ACHN (cell line): Measurements from ENCODE around the gene TRPC3.

Experiments
- DNase-seq: peaks from one replicate; pipeline ENCODE4 v3.0.0-alpha.2; 2015
- in situ Hi-C: cut with HindIII; loops from 2 replicates; pipeline ENCODE4 v1.10.0; 2017; ENCODE audit warnings: low sequenced_read_pairs, low pct_ligation_motif_present, low pct_unique_long_range_greater_than_20kb

The TRPC3 gene

DNA sequence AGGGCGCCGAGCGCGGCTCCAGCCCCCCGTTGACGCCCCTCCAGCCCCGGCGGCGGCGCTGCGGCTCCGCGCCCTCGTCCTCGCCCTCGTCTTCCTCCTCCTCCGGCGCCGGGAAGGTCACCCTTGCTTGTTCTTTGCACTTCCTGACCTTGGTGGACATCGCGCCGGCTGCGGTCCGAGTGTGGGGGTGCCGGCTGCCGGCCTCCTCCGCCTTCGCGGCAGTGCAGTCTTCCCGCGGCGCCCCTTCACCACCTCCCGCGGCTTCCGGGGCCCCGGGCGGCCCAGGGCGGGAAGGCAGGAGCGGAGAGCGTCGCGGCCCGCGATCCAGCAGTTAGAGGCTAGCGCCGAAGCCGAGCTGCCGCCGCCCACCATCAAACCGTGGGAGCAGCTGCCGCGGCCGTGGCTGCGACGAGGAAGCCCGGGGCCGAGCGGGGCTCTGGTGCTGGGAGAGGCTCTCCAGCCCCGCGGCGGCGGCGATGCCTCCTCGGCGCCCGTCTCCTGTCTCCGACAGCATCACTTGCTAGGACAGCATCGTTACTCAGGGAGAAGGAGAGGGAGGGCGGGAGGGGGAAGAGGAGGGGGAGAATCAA lies at the start of gene TRPC3:
TRPC3 (minus strand) TSS at position 540 of the 590 bp plus-strand sequence; CDS start at position 160, 380 bp downstream.
- in situ Hi-C loops = no loop called here
- DNase-seq = peak; percentile 14

GRCh38 chr4:122000849-122001248 lies 49.0 kb upstream of the TRPC3 start:
- in situ Hi-C loops = no loop called here
- no peak for DNase-seq

DNA sequence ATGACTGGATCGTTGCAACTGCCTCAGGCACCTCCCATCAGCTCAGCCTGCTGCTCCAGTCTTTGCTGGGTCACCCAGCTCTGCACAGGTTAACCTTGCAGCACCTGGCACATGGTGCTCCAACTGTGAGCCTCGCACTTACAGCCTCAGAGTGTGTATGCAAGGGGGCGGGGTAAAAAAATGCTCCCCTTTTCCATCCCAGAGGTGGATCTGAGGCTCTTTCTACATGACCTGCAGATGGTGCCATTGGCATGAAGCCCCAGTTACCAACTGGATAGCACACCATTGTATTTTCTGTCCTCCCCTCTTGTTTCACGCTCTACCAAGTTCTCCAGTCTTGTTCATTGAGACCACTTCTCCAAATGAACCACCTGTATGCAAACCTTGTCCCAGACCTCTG lies 46.2 kb upstream of the TRPC3 start:
- DNase-seq = peak; percentile 19
- in situ Hi-C loops = no loop called here

- in situ Hi-C loops = no loop called here
- no peak for DNase-seq
These were observed 44.1 kb upstream of the TRPC3 start for GRCh38 chr4:121995790-121996537.

DNA sequence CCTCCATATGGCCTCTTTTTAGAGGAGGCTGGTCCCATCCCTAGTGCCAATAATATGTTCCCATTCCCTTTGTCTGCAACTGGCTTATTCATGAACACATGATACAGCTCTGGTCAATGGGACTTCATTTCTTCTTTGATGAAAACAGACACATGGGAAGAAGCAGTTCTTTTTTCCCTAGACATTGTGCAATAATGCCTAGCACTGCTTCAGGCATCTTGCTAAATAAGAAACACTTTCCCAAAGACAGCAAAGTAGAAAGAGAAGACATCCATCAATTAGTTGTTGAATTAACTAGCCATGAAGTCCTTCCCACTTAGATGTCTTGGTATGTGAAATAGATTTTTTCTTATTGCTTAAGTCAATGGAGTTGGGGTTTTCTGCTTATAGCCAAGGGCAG lies 40.1 kb upstream of the TRPC3 start:
- in situ Hi-C loops = no loop called here
- DNase-seq = no peak

DNA sequence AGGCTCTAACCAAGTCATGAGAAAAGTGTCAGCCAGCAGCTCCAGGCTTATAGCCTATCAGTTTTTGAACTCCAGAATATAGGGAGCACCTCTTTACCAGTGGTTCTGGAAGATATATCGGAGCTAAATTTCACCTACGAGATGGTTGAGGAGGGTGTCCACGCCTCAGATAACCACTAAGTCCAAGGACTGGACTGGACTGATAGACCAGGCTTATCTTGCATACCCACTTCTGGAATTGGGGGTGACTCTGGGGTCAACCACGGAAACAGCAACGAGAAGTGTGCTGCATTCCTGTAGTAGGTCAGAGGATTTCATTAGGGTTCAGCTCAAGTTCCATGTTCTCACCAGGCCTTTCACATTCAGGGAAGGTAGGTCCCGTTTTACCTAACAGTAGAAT lies 38.6 kb upstream of the TRPC3 start:
- no peak for DNase-seq
- in situ Hi-C loops = no loop called here

DNA sequence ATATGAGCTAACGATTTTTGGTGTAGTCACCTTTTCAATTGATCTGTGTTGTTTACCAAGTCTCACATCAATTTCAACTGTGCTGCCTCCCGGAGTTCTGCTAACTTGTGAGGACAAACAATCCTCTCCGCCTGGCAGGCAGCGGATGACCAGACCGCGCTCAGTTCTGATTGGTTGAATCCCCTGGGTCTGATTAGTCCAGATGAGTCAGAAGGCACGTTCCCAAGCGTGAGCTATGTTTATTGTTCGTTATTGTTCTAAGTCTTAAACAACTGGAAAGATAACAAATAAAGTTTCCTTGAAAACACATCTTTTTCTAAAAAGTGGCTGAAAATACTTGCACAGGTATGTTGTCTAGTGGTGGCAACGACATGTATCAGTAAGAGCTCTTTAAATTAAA lies 37.9 kb upstream of the TRPC3 start:
- no peak for DNase-seq
- in situ Hi-C loops = no loop called here

- DNase-seq = no peak
- in situ Hi-C loops = no loop called here
These were observed 37.1 kb upstream of the TRPC3 start for GRCh38 chr4:121988950-121989349.

DNA sequence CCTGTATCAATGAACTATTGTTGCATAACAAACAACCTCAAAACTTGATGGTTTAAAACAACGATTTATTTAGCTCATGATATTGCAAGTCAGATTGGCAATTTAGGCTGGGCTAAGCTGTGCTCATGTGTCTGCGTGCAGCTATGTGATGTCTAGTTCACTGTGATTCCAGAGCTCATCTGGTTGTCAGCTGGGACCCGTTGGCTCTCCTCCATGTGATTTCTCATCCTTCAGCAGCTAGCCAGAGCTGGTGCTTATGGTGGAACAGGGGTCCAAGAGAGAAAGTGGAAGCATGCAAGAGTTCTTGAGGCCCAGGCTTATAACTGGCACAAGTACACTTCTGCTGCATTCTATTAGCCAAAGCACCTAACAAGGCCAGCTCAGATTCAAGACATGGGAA lies 28.8 kb upstream of the TRPC3 start:
- no peak for DNase-seq
- in situ Hi-C loops = no loop called here

DNA sequence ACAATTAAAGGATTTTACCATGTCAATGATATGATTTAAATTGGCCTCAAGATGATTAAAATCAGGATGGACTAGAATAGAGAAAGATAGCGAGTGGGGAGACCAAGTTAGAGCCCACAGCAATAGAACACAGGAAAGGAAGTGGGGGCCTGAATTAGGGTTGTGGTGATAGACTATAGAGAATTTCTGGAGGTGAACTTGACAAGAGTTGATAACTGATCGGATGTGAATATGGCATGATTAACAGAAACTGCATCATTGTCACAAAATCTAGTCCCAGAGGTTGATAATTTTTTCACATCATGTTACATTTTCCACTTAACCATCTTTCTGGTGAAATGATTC lies 26.3 kb upstream of the TRPC3 start:
- no peak for DNase-seq
- in situ Hi-C loops = no loop called here

DNA sequence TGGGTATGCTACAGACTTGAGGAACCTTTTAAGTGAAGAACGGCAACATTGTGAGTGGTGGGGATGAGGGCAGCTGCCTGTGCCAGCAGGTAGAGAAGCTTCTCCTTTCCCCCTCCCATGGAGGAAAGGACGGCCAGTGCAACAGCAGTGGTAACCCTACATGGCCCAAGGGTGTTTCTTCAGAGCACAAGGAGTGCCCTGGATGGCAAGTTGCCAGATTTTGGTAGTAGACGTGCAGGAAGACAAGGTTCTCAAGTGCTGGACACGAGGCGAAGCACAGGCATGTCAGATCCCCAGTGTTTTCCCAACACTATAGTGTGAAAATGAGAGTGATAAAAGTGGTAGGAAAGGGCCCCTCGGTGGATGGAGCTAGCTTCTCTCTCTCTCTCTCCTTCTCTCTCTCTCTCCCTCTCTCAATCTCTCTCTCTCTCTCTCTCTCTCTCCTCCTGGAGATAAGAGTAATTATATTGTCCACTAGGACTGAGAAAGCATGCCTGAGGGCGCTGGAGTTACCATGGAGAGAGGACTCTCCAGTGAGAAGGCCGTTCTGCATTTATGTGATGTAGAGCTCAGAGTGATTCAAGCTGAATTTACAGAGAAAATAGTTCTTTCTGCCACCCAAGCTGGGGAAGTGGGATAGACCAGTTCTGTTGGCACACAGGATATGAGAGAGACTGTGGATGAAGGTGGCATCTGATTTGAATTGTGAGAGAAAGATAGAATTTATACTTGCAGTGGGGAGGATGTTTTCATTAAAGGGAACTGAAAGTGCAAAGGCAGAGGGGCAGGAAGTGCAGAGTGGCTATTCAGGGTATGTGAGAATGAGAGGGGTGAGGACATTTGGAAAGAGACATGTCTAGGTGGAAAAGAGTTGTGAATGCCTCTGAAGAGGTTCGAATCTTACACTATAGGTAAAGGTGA lies 25.7 kb upstream of the TRPC3 start:
- DNase-seq = no peak
- in situ Hi-C loops = no loop called here

DNA sequence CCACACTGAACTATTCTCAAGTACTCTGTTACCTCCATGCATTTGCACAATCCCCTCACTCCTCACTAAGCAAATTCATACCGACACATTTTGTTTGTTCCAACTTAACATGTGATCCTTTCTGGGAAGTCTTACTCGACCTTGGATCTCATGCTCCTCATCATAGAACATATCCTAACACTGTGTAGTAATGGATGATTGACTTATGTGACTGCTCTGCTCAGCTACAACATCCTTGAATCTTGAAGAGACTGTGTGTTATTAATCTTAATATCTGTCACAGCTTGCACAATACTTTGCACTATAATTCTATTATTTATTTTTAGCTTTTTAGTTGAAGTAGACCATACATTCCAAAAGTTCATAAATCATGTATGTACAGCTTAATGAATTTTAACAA lies 23.9 kb upstream of the TRPC3 start:
- no peak for DNase-seq
- in situ Hi-C loops = no loop called here

GRCh38 chr4:121973816-121974215 lies 22.0 kb upstream of the TRPC3 start:
- DNase-seq = no peak
- in situ Hi-C loops = no loop called here

GRCh38 chr4:121968859-121969258 lies 17.0 kb upstream of the TRPC3 start:
- in situ Hi-C loops = no loop called here
- DNase-seq = no peak

- in situ Hi-C loops = no loop called here
- DNase-seq = no peak
These were observed 13.1 kb upstream of the TRPC3 start for GRCh38 chr4:121964958-121965357.

DNA sequence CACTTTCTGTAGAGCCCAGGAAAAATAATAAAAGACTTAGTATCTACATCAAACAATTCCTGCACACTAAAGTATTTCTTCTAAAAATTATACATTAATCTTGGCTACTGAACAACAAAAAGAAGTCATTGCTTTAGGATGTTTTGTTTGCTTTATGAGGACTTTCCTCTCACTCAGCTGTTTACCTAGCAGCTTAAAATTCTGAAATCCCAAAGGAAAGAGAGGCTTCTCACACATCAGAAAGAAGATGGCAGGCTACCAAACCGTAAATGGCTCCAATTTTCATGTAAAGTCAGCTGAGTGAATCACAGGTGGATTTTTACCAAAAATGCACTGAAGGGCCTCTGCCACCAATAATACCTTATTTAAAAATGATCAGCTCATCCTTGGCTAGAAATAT lies 9.0 kb upstream of the TRPC3 start:
- DNase-seq = no peak
- in situ Hi-C loops = no loop called here

GRCh38 chr4:121958777-121959176 lies 6.9 kb upstream of the TRPC3 start:
- in situ Hi-C loops = no loop called here
- no peak for DNase-seq

DNA sequence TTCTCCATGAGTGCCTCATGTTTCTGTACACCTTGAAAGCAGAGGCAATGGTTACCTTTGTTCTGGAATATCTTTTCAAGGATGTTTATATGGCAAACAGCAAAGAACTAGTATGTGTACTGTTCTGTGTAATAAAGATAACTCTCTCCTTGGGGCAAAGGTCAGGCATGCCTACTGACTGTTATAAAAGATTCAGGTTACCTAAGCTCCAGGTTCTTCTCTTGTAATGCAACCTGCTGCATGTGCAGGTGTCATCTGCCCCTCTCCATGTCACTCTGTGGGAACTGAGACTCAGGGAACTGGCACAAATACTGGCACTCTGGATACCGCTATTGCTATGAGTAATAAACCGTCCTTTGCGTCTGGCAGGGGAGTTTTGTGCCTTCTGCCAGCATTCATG lies 5.4 kb upstream of the TRPC3 start:
- DNase-seq = no peak
- in situ Hi-C loops = no loop called here

DNA sequence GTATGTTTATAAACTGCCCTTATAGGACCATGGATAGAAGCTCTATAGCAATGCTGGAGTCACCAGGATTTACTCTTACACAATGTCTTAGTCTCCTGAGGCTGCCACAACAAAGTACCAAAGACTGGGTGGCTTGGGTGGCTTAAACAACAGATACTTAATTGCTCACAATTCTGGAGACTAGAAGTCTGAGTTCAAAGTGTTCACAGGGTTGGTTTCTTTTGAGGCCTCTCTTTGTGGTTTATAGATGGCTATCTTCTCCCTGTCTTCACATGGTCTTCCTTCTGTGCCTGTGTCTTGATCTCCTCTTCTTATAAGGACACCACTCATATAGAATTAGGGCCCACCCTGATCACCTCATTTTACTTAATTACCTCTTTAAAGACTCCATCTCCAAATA lies 2.0 kb upstream of the TRPC3 start:
- no peak for DNase-seq
- in situ Hi-C loops = no loop called here

- in situ Hi-C loops = no loop called here
- DNase-seq = no peak
These were observed 430 bp upstream of the TRPC3 start for GRCh38 chr4:121952290-121952689.
